CD4-positive, alpha-beta memory T cell (primary cell): ENCODE data around the gene FASLG. TPM values are rescaled to one million over a fixed set of nuclear protein-coding genes. Genes with fewer than 3 reads are reported as not detected.

Experiments
- CTCF ChIA-PET: fragments of 350-600 bp; sonication (Branson Sonifier 250); formaldehyde crosslinking; loops from one replicate; lab custom pipeline; 2021; ENCODE audit warnings: inconsistent platforms; ENCODE audit not compliant: partially characterized antibody; lab: Charles Lee
- POLR2A ChIA-PET: fragments of 350-600 bp; sonication (Branson Sonifier 250); formaldehyde crosslinking; loops from one replicate; lab custom pipeline; 2021; ENCODE audit not compliant: partially characterized antibody; lab: Charles Lee
- DNase-seq, 5 donors: peaks; one replicate each; pipeline versions ENCODE4 v3.0.0 to v3.0.0-alpha.2; 2020 to 2022; ENCODE audit warnings: mixed read lengths in 1 of 5
- H3K27ac ChIP-seq: one replicate; pipeline ENCODE4 v1.7.0; 2013; ENCODE audit warnings: low read depth, low read length
- H3K27me3 ChIP-seq: 2 replicates; pipeline ENCODE4 v1.7.0; 2013; ENCODE audit warnings: mild to moderate bottlenecking, low read length, moderate library complexity; ENCODE audit not compliant: insufficient read depth
- H3K36me3 ChIP-seq: 2 replicates; pipeline ENCODE4 v1.7.0; 2013; ENCODE audit warnings: mild to moderate bottlenecking, low read length, moderate library complexity; ENCODE audit not compliant: insufficient read depth
- H3K4me1 ChIP-seq: 2 replicates; pipeline ENCODE4 v1.7.0; 2013; ENCODE audit warnings: mild to moderate bottlenecking, low read length, moderate library complexity; ENCODE audit not compliant: insufficient read depth
- H3K4me3 ChIP-seq, 2 donors: one replicate each; pipeline ENCODE4 v1.7.0; 2013; ENCODE audit warnings: low read length in 2 of 2, mild to moderate bottlenecking in 1 of 2
- H3K9me3 ChIP-seq, 2 donors: one replicate each; pipeline ENCODE4 v1.7.0; 2013; ENCODE audit warnings: low read length in 2 of 2, control low read depth in 1 of 2; ENCODE audit not compliant: control insufficient read depth in 1 of 2
- H3K27ac Mint-ChIP-seq, 7 donors: one replicate each; pipeline ENCODE4 v1.8.0; 2020 to 2021; ENCODE audit warnings: mixed read lengths in 7 of 7, mild to moderate bottlenecking in 6 of 7, inconsistent platforms in 3 of 7, moderate library complexity in 3 of 7
- H3K27me3 Mint-ChIP-seq, 2 donors: one replicate each; pipeline ENCODE4 v1.8.0; 2020 to 2021; ENCODE audit warnings: mixed read lengths in 2 of 2
- H3K36me3 Mint-ChIP-seq, 2 donors: one replicate each; pipeline ENCODE4 v1.8.0; 2020 to 2021; ENCODE audit warnings: mixed read lengths in 2 of 2, inconsistent platforms in 1 of 2, mild to moderate bottlenecking in 1 of 2
- H3K4me1 Mint-ChIP-seq, 4 donors: one replicate each; pipeline ENCODE4 v1.8.0; 2020 to 2021; ENCODE audit warnings: mixed read lengths in 4 of 4, mild to moderate bottlenecking in 1 of 4
- H3K4me3 Mint-ChIP-seq, 8 donors: one replicate each; pipeline ENCODE4 v1.8.0; 2020 to 2021; ENCODE audit warnings: mixed read lengths in 8 of 8, mild to moderate bottlenecking in 7 of 8, moderate library complexity in 6 of 8, inconsistent platforms in 3 of 8
- H3K9me3 Mint-ChIP-seq, 8 donors: one replicate each; pipeline ENCODE4 v1.8.0; 2020 to 2021; ENCODE audit warnings: mixed read lengths in 8 of 8, mild to moderate bottlenecking in 5 of 8, inconsistent platforms in 3 of 8, moderate library complexity in 1 of 8
- intact Hi-C: fragments of 100-400 bp; cut with micrococcal nuclease; formaldehyde crosslinking; loops from one replicate; pipeline ENCODE4 v1.15.1; 2023
- polyA plus RNA-seq, 2 donors: library from polyadenylated mRNA; unstranded; fragments of 300-500 nt; fragmentation: Illumina TruSeq; gene quantifications; one replicate each; pipeline ENCODE4 v1.2.3, GENCODE V29; 2021
- total RNA-seq, 2 experiments: library from RNA; stranded (reverse); gene quantifications; one replicate each; pipeline ENCODE4 v1.2.3, GENCODE V29; 2021

Gene FASLG
- total and polyA plus RNA-seq, 4 experiments from 2014 or later, result 0.81 to 4.9 (median 3.4) TPM

- Mint-ChIP-seq H3K27ac (peak overlapping the region in 1 of 7 donors; percentile 10), H3K4me1 (peaks cover 28 to 64% (median 43%) of the 10 kb centered on the region in 4 donors), H3K9me3 (no peaks in the 10 kb centered on the region), H3K27me3 (no peaks in the 10 kb centered on the region), H3K4me3 (peak overlapping the region in 2 of 8 donors; percentile 15 to 50), H3K36me3 (no peaks in the 10 kb centered on the region)
- POLR2A ChIA-PET, result interaction anchor here (1.1 to 4.0 kb wide), 3 partner anchors 10 to 69 kb away, joined by 3 to 16 read pairs (median 4); no protein-coding TSS in a partner anchor
- Histone ChIP-seq H3K36me3 (no peaks in the 10 kb centered on the region), H3K4me1 (peaks cover 31% of the 10 kb centered on the region), H3K27ac (no peak overlapping the region), H3K4me3 (no peak overlapping the region), H3K9me3 (no peaks in the 10 kb centered on the region), H3K27me3 (no peaks in the 10 kb centered on the region)
- DNase-seq, result no peak
- intact Hi-C loops, result no loop called here
- CTCF ChIA-PET, result interaction anchor here (1.0 to 2.6 kb wide), 5 partner anchors 20 to 89 kb away, joined by 3 to 11 read pairs (median 6); partner anchors contain the start of gene FASLG
Observed at GRCh38 chr1:172630056-172630818, 28.7 kb upstream of the FASLG start.

- H3K4me1 Mint-ChIP-seq, result peaks cover 28 to 64% (median 42%) of the 10 kb centered on the region in 4 donors
- H3K4me3 Mint-ChIP-seq, result peak overlapping the region in 2 of 8 donors; percentile 15 to 50
- Histone ChIP-seq H3K9me3 (no peaks in the 10 kb centered on the region), H3K36me3 (no peaks in the 10 kb centered on the region), H3K27ac (no peak overlapping the region), H3K4me1 (peaks cover 31% of the 10 kb centered on the region), H3K4me3 (no peak overlapping the region), H3K27me3 (no peaks in the 10 kb centered on the region)
- no peak overlapping the region for H3K27ac Mint-ChIP-seq
- ChIA-PET CTCF (interaction anchor here (1.3 to 2.6 kb wide), 3 partner anchors 21 to 89 kb away, joined by 3 to 11 read pairs (median 7); no protein-coding TSS in a partner anchor), POLR2A (interaction anchor here (1.1 to 4.0 kb wide), 2 partner anchors 9 to 68 kb away, joined by 3 to 16 read pairs; no protein-coding TSS in a partner anchor)
- no peak for DNase-seq
- H3K36me3 Mint-ChIP-seq, result no peaks in the 10 kb centered on the region
- H3K27me3 Mint-ChIP-seq, result no peaks in the 10 kb centered on the region
- H3K9me3 Mint-ChIP-seq, result no peaks in the 10 kb centered on the region
- intact Hi-C loops, result no loop called here
Observed at GRCh38 chr1:172630868-172631267, 28.0 kb upstream of the FASLG start.

GRCh38 chr1:172637522-172637921 is 21.4 kb upstream of the FASLG start:
- no peaks in the 10 kb centered on the region for H3K27me3 ChIP-seq
- POLR2A ChIA-PET, result interaction anchor here (1.6 to 4.2 kb wide), 2 partner anchors 21 to 37 kb away, joined by 5 to 57 read pairs; partner anchors contain the start of gene FASLG
- H3K36me3 ChIP-seq, result no peaks in the 10 kb centered on the region
- no peak for DNase-seq
- H3K27me3 Mint-ChIP-seq, result no peaks in the 10 kb centered on the region
- H3K27ac Mint-ChIP-seq, result peak overlapping the region in 6 of 7 donors; percentile 30 to 90 (median 78)
- CTCF ChIA-PET, result interaction anchor here (1.2 to 4.9 kb wide), 5 partner anchors 23 to 89 kb away, joined by 4 to 42 read pairs (median 5); no protein-coding TSS in a partner anchor
- no peak overlapping the region for H3K27ac ChIP-seq
- H3K4me1 Mint-ChIP-seq, result peaks cover 47 to 63% (median 56%) of the 10 kb centered on the region in 4 donors
- peaks cover 57% of the 10 kb centered on the region for H3K4me1 ChIP-seq
- H3K36me3 Mint-ChIP-seq, result no peaks in the 10 kb centered on the region
- no peak overlapping the region for H3K4me3 ChIP-seq
- peak overlapping the region in 2 of 8 donors; percentile 36 to 59 for H3K4me3 Mint-ChIP-seq
- H3K9me3 ChIP-seq, result no peaks in the 10 kb centered on the region
- intact Hi-C loops, result no loop called here
- H3K9me3 Mint-ChIP-seq, result peaks cover 0 to 3% (median 0%) of the 10 kb centered on the region in 8 donors

GRCh38 chr1:172638249-172638648 is 20.7 kb upstream of the FASLG start:
- Mint-ChIP-seq H3K27me3 (no peaks in the 10 kb centered on the region), H3K36me3 (no peaks in the 10 kb centered on the region), H3K4me1 (peaks cover 53 to 71% (median 62%) of the 10 kb centered on the region in 4 donors), H3K27ac (peak overlapping the region; percentile 82 to 94 (median 90)), H3K4me3 (peak overlapping the region; percentile 73 to 86 (median 80)), H3K9me3 (peaks cover 0 to 3% (median 0%) of the 10 kb centered on the region in 8 donors)
- intact Hi-C loops, result loop anchor here (2.0 kb wide), 2 partner anchors 71 to 105 kb away; partner anchors contain the start of gene SUCO
- peak overlapping the region in 1 of 2 donors; percentile 10 for H3K4me3 ChIP-seq
- H3K9me3 ChIP-seq, result no peaks in the 10 kb centered on the region
- H3K27ac ChIP-seq, result no peak overlapping the region
- no peaks in the 10 kb centered on the region for H3K36me3 ChIP-seq
- H3K4me1 ChIP-seq, result peaks cover 64% of the 10 kb centered on the region
- peak in 1 of 5 donors; percentile 47 for DNase-seq
- ChIA-PET CTCF (interaction anchor here (1.0 to 4.9 kb wide), 5 partner anchors 20 to 81 kb away, joined by 3 to 42 read pairs (median 4); partner anchors contain the start of gene FASLG), POLR2A (interaction anchor here (1.0 to 4.2 kb wide), 11 partner anchors 11 to 81 kb away, joined by 4 to 57 read pairs (median 9); partner anchors contain the start of gene FASLG)
- no peaks in the 10 kb centered on the region for H3K27me3 ChIP-seq

- Mint-ChIP-seq H3K27ac (peak overlapping the region; percentile 82 to 94 (median 90)), H3K9me3 (peaks cover 0 to 3% (median 0%) of the 10 kb centered on the region in 8 donors), H3K4me1 (peaks cover 62 to 77% (median 72%) of the 10 kb centered on the region in 4 donors), H3K4me3 (peak overlapping the region; percentile 73 to 86 (median 80)), H3K27me3 (no peaks in the 10 kb centered on the region), H3K36me3 (no peaks in the 10 kb centered on the region)
- H3K27ac ChIP-seq, result peak overlapping the region; percentile 38
- intact Hi-C loops, result loop anchor here (1.0 to 2.0 kb wide), 7 partner anchors 11 to 106 kb away; partner anchors contain the start of gene SUCO
- POLR2A ChIA-PET, result interaction anchor here (0.7 to 4.2 kb wide), 22 partner anchors 10 to 256 kb away, joined by 3 to 57 read pairs (median 6); partner anchors contain the start of genes FASLG and SUCO
- peaks cover 74% of the 10 kb centered on the region for H3K4me1 ChIP-seq
- no peaks in the 10 kb centered on the region for H3K36me3 ChIP-seq
- peak overlapping the region; percentile 25 to 27 for H3K4me3 ChIP-seq
- no peaks in the 10 kb centered on the region for H3K27me3 ChIP-seq
- DNase-seq, result peak; percentile 73 to 89 (median 77)
- H3K9me3 ChIP-seq, result no peaks in the 10 kb centered on the region
- CTCF ChIA-PET, result interaction anchor here (0.9 to 4.9 kb wide), 13 partner anchors 20 to 88 kb away, joined by 3 to 42 read pairs (median 4); partner anchors contain the start of gene FASLG
Observed at GRCh38 chr1:172638885-172639831, 19.7 kb upstream of the FASLG start.

- Mint-ChIP-seq H3K9me3 (peaks cover 0 to 3% (median 0%) of the 10 kb centered on the region in 8 donors), H3K27ac (peak overlapping the region; percentile 82 to 94 (median 90)), H3K27me3 (no peaks in the 10 kb centered on the region), H3K4me3 (peak overlapping the region in 7 of 8 donors; percentile 73 to 86 (median 80)), H3K4me1 (peaks cover 70 to 85% (median 79%) of the 10 kb centered on the region in 4 donors), H3K36me3 (no peaks in the 10 kb centered on the region)
- intact Hi-C loops, result no loop called here
- Histone ChIP-seq H3K27ac (peak overlapping the region; percentile 38), H3K27me3 (no peaks in the 10 kb centered on the region), H3K36me3 (no peaks in the 10 kb centered on the region), H3K4me3 (no peak overlapping the region), H3K4me1 (peaks cover 82% of the 10 kb centered on the region), H3K9me3 (no peaks in the 10 kb centered on the region)
- no peak for DNase-seq
- POLR2A ChIA-PET, result interaction anchor here (0.7 to 4.2 kb wide), 18 partner anchors 11 to 255 kb away, joined by 3 to 57 read pairs (median 7); partner anchors contain the start of genes FASLG and SUCO
- CTCF ChIA-PET, result interaction anchor here (0.9 to 4.9 kb wide), 10 partner anchors 19 to 87 kb away, joined by 3 to 42 read pairs (median 5); partner anchors contain the start of gene FASLG
Observed at GRCh38 chr1:172640111-172640510, 18.8 kb upstream of the FASLG start.
